Fibroblast of the conjunctiva (primary cell): ENCODE measurements around the gene COPS3.
"Not testable (repeated sequence)": the region's sequence is repeated elsewhere in the genome, so short reads cannot be mapped to it uniquely, and the experiment has no call there.

ENCODE experiments used
- DNase-seq: peaks from one replicate; pipeline ENCODE4 v3.0.0-alpha.2; 2010; ENCODE audit warnings: low read depth

Gene COPS3

GRCh38 chr17:17301659-17302058, 20.6 kb upstream of the COPS3 start:
- not testable (repeated sequence) for DNase-seq

DNA sequence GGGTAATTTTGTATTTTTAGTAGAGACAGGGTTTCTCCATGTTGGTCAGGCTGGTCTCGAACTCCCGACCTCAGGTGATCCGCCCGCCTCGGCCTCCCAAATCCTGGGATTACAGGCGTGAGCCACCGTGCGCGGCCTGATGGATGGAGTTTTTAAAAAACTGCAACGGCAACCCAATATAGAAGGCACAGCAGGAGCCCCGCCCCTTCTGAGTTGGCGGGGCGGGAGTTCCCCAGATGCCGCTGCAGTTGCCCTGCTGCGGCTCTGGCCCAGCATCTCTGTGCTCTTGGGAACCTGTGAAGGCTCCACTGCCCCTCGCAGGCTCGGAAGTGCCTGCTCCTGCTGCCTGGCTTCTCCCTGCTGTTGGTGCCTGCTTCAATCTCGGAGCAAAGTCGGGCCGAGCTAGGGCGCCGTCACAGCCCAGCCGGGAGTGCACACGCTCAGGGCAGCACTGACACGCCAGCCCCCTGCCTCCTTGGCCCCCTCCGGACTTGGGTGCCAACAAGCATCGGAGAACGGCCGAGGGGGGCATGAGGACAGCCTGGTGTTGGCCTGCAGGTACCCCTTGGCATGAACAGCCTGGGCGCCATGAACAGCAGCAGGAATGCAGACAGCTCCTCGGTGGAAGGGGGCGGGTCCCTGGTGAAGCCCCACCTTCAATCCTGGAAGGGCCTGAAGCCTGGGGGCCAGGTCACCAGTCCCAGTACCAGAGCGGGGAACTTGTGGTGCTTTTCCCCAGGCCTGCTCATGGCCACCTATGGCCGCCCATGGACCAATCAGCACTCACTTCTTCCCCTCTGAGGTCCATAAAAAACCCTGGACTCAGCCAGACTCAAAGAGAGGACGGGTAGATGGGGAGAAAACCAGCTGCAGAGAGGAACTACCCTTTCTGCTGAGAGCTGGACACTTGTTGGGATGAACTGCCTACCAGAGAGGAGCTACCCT, 19.9 kb upstream of the COPS3 start:
- no peak for DNase-seq

DNA sequence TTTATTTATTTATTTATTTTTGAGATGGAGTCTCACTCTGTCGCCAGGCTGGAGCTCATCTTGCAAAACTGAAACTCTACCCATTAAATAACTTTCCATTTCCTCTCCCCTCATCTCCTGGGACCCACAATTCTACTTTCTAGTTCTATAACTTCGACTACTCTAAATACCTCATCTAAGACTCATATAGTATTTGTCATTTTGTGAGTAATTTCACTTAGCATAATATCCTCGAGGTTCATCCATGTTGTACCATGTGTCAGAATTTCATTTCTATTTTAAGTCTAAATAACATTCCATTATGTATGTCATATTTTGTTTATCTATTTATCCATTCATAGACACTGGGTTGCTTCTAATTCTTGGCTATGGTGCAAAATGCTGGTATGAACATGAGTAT, 17.1 kb upstream of the COPS3 start:
- DNase-seq, result no peak

DNA sequence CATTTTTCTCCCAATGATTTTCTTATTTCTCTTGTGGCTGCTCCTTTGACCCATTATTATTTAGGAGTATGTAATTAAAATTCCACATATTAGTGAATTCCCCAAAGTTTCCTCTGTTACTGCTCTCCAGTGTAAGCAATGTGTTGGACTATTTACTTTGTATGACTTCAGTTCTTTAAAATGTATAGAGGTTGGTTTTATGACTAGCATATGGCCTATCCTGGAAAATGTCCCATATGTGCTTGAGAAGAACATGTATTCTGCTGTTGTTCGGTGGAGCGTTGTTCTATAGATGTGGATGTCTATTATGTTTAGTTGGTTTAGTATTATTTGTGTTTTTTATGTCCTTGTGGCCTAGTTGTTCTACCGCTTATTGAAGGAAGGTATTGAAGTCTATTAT, 16.2 kb upstream of the COPS3 start:
- no peak for DNase-seq

DNA sequence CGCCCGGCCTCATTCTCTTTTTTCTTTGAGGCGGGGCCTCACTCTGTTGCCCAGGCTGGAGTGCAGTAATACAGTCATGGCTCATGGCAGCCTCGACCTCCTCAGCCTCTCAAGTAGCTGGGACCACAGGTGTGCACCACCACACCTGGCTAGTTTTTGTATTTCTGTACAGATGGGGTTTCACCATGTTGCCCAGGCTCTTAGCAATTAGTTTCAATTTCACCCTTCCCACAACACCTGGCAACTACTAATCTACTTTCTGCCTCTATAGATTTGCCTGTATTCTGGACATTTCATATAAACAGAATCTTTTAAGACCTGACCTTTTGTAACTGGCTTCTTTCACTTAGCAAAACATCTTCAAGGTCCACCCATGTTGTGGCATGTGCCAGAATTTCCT, 14.1 kb upstream of the COPS3 start:
- DNase-seq, result no peak

GRCh38 chr17:17289701-17290100, 8.7 kb upstream of the COPS3 start:
- DNase-seq, result no peak

DNA sequence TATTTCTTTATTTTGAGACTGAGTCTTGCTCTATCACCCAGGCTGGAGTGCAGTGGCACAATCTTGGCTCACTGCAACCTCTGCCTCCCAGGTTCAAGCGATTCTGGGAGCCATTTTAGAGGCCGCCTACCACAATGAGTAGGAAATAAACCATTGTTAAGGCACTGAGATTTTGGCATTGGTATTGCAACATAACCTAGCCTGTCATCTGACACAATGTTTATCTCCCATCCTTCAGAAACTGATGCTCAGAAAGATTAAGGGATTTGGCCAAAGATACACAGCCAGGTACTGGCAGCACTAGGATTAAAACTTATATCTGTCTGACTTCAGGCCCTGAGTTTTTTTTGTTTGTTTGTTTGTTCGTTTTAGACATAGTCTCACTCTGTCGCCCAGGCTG, 8.0 kb upstream of the COPS3 start:
- DNase-seq, result no peak

DNA sequence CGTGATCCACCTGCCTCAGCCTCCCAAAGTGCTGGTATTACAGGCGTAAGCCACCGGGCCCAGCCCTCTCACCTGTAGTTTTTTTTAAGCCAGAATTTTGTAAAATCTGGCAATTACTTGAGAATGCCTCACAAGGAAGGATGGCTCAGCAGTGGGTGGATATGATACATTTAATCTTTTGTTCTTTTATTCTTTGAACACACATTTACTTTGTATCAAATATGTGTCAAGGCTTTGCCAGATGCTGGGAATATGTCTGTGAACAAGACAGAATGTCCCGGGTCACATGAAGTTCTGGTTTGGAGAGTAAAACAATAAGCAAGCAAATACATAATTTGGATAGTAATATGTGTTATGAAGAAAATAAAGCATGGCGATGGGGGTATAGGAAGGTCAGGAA, 4.9 kb upstream of the COPS3 start:
- no peak for DNase-seq

DNA sequence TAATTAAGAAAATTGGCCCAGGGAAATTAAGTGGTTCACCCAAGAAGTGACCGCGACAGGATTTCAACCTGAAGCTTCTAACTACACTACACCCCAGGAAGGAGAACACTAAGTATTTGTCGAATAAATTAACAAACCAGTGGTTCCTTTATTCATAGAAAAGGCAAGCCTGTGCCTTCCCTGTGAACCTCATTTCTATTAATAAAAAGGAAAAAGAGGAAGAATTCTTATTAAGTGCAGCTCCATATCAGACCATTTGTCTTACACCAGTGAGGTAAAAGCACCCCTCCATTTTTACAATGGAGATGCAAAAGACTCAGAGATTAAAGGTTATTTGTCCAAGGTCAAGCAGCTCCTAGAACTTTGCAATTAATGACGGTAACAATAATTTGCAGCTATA, 1.7 kb downstream of the COPS3 start:
- DNase-seq, result no peak

GRCh38 chr17:17277431-17277830, 3.6 kb downstream of the COPS3 start:
- not testable (repeated sequence) for DNase-seq

DNA sequence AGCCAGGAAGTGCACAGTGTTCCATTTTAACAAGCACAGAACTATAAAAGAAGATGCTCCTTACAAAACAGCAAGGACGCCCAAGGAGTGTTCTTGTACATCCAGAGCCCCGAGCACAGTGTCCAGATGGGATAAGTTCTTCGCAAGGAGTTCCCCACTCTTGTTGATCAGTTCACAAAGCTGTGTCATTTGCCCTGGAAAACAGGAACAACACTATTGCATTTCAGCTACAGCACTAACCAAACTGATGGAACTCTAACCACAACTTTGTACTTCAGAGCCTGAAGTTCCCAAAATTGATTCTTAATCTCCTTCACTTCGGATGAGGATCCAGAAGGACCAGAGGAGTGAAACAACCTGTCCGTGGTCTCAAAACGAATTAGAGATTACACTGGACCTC, 5.1 kb downstream of the COPS3 start:
- DNase-seq, result no peak

- DNase-seq, result no peak
Observed at GRCh38 chr17:17269926-17270773, 10.9 kb downstream of the COPS3 start.

DNA sequence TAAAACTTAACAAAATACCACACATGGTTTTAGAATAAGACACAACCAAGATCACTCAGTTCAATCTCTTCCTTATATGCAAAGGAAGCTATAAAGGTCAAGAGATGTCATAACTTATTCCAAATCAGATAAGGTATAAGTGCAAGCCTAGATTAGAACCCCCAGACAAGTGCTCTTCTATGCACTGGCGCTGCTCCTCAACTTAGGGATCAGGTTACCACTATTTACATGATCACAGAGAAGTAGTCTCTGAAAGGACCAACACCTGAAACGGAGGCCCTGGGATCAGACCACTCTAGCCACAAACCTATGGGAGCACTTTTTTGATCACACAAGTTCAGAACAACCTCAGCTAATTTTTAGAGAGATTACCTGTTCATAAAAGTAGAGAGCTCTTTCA, 16.6 kb downstream of the COPS3 start:
- no peak for DNase-seq

- no peak for DNase-seq
Observed at GRCh38 chr17:17258998-17259397, 22.0 kb downstream of the COPS3 start.

DNA sequence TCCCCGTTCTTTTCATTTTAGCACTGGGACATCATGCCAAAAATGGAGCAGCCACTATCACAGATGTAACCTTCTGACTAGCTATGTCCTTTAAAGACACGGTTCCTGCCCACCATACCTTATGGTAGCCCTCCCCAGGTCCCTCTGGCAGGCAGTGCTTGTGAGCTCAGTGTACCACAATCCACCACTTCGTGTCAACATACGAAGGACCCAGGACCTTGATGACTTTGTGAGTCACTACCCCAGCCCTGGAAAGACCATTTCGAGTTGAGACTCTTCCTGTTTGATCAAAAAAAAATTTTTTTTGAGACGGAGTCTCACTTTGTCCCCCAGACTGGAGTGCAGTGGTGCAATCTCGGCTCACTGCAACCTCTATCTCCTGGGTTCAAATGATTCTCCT, 23.0 kb downstream of the COPS3 start:
- DNase-seq, result no peak

DNA sequence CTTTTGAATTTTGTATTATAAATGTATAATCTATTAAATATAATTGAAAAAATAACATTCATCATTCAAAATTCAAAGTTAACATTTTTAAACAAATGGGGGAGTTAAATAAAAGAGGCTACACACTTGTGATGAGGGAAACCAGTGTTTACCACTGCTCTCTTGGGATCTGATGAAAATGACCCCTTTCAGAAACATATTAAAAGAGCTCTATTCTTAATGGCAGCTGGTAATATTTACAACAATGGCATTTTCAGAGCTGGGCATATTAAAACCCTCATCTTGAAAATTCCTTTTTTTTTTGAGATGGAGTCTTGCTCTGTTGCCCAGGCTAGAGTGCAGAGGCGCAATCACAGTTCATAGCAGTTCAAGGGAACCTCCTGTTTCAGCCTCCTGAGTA, 24.7 kb downstream of the COPS3 start:
- no peak for DNase-seq

DNA sequence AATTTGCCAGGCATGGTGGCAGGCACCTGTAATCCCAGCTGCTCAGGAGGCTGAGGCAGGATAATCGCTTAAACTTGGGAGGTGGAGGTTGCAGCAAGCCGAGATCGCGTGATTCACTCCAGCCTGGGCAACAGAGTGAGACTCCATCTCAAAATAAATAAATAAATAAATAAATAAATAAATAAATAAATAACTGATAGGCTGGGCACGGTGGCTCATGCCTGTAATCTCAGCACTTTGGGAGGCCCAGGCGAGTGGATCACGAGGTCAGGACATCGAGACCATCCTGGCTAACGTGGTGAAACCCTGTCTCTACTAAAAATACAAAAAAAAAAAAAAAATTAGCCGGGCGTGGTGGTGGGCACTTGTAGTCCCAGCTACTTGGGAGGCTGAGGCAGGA, 25.4 kb downstream of the COPS3 start:
- not testable (repeated sequence) for DNase-seq

DNA sequence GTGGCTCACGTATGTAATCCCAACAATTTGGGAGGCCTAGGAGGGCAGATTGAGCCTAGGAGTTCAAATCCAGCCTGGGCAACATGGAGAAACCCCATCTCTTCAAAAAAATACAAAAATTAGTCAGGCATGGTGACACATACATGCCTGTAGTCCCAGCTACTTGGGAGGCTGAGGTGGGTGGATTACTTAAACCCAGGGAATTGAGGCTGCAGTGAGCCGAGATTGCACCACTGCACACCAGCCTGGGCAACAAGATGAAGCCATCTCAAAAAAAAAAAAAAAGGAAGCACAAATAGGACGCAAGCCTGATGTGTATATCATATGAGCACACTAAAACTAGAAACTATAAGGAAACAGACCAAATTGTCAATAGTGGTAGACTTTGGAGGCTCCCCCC, 27.0 kb downstream of the COPS3 start:
- no peak for DNase-seq

DNA sequence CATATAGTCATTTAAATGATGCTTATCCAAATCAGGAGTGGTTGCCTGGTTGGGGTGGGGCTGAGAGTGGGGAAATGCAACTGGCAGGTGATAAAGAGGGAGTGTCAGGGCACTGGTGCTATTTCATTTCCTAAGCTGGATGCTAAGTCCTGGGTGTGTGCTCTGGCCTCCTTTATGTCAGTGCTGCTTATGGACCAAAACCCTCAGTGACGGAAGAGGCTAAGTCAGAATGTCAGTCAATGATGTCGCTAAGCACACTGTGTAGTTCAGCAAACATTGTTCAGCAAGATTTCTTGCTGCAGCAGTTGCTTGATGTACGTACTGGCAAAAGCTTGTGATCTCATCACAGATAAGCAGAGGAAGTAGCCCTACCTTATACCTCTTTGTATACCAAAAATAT, 27.6 kb downstream of the COPS3 start:
- no peak for DNase-seq

GRCh38 chr17:17252149-17252661, 28.8 kb downstream of the COPS3 start:
- no peak for DNase-seq

- no peak for DNase-seq
Observed at GRCh38 chr17:17246879-17247278, 34.2 kb downstream of the COPS3 start.

GRCh38 chr17:17243163-17243562, 37.9 kb downstream of the COPS3 start:
- no peak for DNase-seq

DNA sequence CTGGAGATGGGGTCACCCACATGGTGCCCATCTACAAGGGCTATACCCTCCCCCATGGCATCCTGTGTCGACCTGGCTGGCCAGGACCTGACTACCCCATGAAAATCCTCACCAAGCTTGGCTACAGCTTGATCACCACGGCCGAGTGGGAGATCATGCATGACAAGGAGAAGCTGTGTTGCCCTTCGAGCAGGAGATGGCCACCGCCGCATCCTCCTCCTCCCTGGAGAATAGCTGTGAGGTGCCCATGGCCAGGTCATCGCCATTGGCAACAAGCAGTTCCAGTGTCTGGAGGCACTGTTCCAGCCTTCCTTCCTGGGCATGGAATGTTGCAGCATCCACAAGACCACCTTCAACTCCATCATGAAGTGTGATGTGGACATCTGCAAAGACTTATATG, 38.8 kb downstream of the COPS3 start:
- DNase-seq, result no peak
